GM21390 (cell line): ENCODE measurements around the gene IFI44.

Experiments used
- ATAC-seq: cut with Tn5 transposase; IDR thresholded peaks from one replicate; pipeline ENCODE4 v1.9.1; 2021; ENCODE audit not compliant: unreplicated experiment

IFI44 gene

GRCh38 chr1:78702426-78702825, 52.8 kb downstream of the IFI44 start:
- ATAC-seq, result no peak

- ATAC-seq, result no peak
Observed at GRCh38 chr1:78703806-78704205, 54.2 kb downstream of the IFI44 start.

- ATAC-seq, result no peak
Observed at GRCh38 chr1:78712467-78713051, 62.9 kb downstream of the IFI44 start.

- ATAC-seq, result no peak
Observed at GRCh38 chr1:78713297-78713696, 63.7 kb downstream of the IFI44 start.
